GM21528 (cell line): ENCODE data around the gene SERPINB11.
"Not testable (repeated sequence)": the region's sequence is repeated elsewhere in the genome, so short reads cannot be mapped to it uniquely, and the experiment has no call there.

Source experiments
- ATAC-seq: cut with Tn5 transposase; IDR thresholded peaks from one replicate; pipeline ENCODE4 v1.9.1; 2021; ENCODE audit warnings: mild to moderate bottlenecking, moderate library complexity; ENCODE audit not compliant: unreplicated experiment, low FRiP score

Gene SERPINB11

GRCh38 chr18:63702660-63703059 lies at the start of gene SERPINB11:
SERPINB11 (plus strand) TSS chr18:63702960; CDS start chr18:63710194, 7,234 bp downstream.
- no peak for ATAC-seq

- not testable (repeated sequence) for ATAC-seq
Measured at GRCh38 chr18:63658920-63659319, 43.8 kb upstream of the SERPINB11 start.

GRCh38 chr18:63661750-63662149 lies 41.0 kb upstream of the SERPINB11 start, which contains the start of gene SERPINB3:
SERPINB3 (minus strand) TSS chr18:63661893; CDS start chr18:63661216, 677 bp downstream.
- ATAC-seq: not testable (repeated sequence)

GRCh38 chr18:63664571-63664970 lies 38.2 kb upstream of the SERPINB11 start:
- ATAC-seq: no peak

GRCh38 chr18:63676526-63677323 lies 26.0 kb upstream of the SERPINB11 start:
- peak; percentile 72 for ATAC-seq

GRCh38 chr18:63677500-63678225 lies 25.1 kb upstream of the SERPINB11 start:
- ATAC-seq: no peak

GRCh38 chr18:63679820-63680606 lies 22.7 kb upstream of the SERPINB11 start:
- ATAC-seq: no peak

- ATAC-seq: no peak
Measured at GRCh38 chr18:63681449-63682340, 21.1 kb upstream of the SERPINB11 start.

- ATAC-seq: no peak
Measured at GRCh38 chr18:63683152-63683551, 19.6 kb upstream of the SERPINB11 start.

GRCh38 chr18:63683890-63684289 lies 18.9 kb upstream of the SERPINB11 start:
- ATAC-seq: no peak

- ATAC-seq: no peak
Measured at GRCh38 chr18:63684718-63685117, 18.0 kb upstream of the SERPINB11 start.

GRCh38 chr18:63686871-63687270 lies 15.9 kb upstream of the SERPINB11 start:
- ATAC-seq: no peak

- no peak for ATAC-seq
Measured at GRCh38 chr18:63689064-63689463, 13.7 kb upstream of the SERPINB11 start.

- no peak for ATAC-seq
Measured at GRCh38 chr18:63697097-63697660, 5.6 kb upstream of the SERPINB11 start.

GRCh38 chr18:63700501-63700900 lies 2.3 kb upstream of the SERPINB11 start:
- no peak for ATAC-seq

GRCh38 chr18:63701952-63702351 lies 808 bp upstream of the SERPINB11 start:
- ATAC-seq: no peak

GRCh38 chr18:63705401-63705800 lies 2.6 kb downstream of the SERPINB11 start:
- no peak for ATAC-seq

GRCh38 chr18:63707816-63708215 lies 5.1 kb downstream of the SERPINB11 start:
- no peak for ATAC-seq

GRCh38 chr18:63708650-63709049 lies 5.9 kb downstream of the SERPINB11 start:
- no peak for ATAC-seq
